Fibroblast of villous mesenchyme (primary cell): ENCODE data around the gene BEND2. TPM values are rescaled to one million over a fixed set of nuclear protein-coding genes. Genes with fewer than 3 reads are reported as not detected.

ENCODE experiments used
- DNase-seq: peaks from one replicate; pipeline ENCODE4 v3.0.0-alpha.2; 2010; ENCODE audit warnings: low read depth
- H3K4me3 ChIP-seq: 2 replicates; pipeline ENCODE4 v1.5.1; 2011; ENCODE audit warnings: low read depth, mild to moderate bottlenecking, low read length
- total RNA-seq: library from RNA; depleted of rRNA; stranded (reverse); fragments of >200 nt; gene quantifications from 2 replicates; pipeline ENCODE4 v1.2.3, GENCODE V29; 2012
- TF ChIP-seq, protein P1 (sequence below): IDR thresholded peaks from 2 replicates; pipeline ENCODE4 v1.5.1; 2012; ENCODE audit warnings: low read depth, mild to moderate bottlenecking, low read length; ENCODE audit not compliant: insufficient read depth

Gene BEND2
- total RNA-seq, 1 donor = not detected

DNA sequence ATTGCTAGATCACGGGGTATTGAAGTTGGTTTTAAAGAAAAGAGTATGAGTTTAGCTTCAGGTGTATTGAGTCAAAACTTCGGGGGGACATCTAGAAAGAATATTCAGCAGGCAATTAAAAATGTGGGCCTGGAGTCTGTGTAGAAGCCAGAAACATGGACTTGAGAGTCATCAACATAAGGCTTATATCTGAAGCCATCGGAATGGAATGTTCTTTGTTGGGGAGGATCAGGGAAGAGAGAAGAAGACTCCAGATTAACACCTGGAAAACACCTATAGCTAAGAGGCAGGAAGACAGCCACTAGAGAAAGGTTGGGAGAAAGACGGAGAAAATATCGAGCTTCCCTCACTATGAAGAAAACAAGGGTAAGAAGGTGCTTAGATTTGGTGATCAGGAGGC, 69.5 kb downstream of the BEND2 start:
- no peak for DNase-seq
- H3K4me3 ChIP-seq = no peak overlapping the region
- TF ChIP-seq, protein P1, sequence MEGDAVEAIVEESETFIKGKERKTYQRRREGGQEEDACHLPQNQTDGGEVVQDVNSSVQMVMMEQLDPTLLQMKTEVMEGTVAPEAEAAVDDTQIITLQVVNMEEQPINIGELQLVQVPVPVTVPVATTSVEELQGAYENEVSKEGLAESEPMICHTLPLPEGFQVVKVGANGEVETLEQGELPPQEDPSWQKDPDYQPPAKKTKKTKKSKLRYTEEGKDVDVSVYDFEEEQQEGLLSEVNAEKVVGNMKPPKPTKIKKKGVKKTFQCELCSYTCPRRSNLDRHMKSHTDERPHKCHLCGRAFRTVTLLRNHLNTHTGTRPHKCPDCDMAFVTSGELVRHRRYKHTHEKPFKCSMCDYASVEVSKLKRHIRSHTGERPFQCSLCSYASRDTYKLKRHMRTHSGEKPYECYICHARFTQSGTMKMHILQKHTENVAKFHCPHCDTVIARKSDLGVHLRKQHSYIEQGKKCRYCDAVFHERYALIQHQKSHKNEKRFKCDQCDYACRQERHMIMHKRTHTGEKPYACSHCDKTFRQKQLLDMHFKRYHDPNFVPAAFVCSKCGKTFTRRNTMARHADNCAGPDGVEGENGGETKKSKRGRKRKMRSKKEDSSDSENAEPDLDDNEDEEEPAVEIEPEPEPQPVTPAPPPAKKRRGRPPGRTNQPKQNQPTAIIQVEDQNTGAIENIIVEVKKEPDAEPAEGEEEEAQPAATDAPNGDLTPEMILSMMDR = no peak

DNA sequence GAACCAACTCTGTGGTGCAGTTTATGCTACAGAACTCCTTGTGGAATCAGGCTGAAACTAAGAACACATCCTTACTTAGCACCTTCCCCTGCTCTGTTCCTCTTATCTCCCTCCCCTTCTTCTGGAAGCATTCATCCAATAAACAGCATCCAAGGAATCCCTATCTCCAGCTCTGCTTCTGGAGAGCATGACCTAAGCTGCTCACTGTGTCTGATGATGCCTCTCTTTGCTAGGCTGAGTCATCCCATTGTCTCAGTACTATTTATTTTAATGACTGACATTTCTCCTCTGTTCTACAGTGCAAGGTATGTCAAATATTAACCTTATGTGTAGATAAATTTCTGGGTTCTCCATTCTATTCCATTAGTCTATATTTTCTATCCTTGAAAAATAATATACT, 71.2 kb downstream of the BEND2 start:
- TF ChIP-seq, protein P1 = no peak
- no peak for DNase-seq
- no peak overlapping the region for H3K4me3 ChIP-seq

DNA sequence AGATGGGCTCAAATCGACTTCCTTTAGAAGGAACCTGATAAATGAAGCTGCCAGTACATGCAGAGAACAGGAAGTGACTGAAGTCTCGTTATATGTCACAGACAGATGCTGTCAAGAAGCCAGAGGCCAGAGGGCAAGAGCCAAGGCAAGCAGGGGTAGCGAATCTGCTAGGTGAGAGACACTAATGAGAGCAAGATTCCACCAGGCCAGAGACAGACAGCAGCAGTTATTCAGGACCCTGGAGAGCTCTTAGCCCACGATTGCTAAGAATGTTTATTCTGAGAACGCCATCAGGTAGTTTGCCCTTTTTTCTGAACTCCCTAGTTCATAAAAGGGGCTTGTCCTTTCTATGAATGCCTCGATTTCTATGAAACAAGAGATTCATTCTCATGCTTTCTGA, 73.7 kb downstream of the BEND2 start:
- TF ChIP-seq, protein P1 = no peak
- peak; percentile 1 for DNase-seq
- H3K4me3 ChIP-seq = no peak overlapping the region

DNA sequence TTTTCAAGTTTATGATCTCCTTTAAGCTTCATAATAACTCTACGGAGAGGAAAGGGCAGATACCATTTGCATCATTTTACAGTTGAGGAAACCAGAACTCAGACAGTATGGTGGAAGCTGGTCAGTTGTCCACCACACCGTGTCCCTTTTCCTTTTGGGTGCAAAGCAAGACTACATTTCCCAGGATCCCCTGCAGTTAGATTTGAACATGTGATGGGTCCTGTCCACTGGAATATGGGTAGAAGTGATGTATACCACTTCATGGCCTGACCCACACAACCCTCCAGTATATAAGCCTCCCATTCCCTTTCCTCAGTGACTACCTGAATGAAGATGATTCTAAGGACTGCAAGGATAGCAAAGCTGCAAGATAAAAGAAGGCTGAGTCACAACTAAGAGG, 74.7 kb downstream of the BEND2 start:
- TF ChIP-seq, protein P1 = no peak
- no peak for DNase-seq
- no peak overlapping the region for H3K4me3 ChIP-seq

DNA sequence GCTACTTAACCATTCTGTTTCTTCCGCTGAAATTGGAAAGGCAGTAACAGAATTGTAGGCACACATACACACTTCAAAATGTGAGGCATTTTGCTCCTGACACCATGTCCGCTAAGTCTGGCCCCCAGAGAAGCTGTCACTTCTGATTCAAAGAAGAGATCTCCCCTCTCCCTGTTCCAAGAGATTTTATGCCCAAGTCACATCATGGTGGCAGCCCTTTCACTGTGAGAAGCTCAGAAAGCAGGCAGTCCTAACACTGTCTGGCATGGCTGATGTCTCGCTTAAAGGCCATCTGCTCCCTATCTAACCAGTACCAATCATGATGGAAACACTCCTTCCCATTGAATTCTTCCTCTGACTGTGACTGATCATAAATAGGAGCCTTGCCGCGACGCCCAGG, 83.9 kb downstream of the BEND2 start:
- TF ChIP-seq, protein P1 = no peak
- no peak overlapping the region for H3K4me3 ChIP-seq
- DNase-seq = no peak

DNA sequence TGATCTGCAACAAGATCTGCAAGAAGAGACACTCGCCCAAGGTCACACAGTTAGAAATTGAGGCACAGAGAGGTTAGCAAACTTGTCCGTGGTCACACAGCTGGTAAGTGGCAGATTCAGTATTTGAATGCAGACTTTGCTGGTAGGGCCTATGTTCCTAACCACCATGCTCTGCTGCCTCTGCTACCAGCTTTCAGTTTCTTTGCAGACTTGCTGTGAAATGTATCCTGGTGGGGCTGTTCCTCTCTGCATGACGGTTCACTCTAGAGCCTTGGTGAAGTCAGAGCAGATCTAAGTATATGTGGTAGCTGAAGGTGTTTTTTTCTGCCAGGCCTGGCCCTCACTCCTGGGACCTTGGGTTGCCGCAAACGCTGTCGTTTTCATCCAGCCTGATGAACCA, 87.1 kb downstream of the BEND2 start:
- TF ChIP-seq, protein P1 = no peak
- DNase-seq = no peak
- H3K4me3 ChIP-seq = no peak overlapping the region

DNA sequence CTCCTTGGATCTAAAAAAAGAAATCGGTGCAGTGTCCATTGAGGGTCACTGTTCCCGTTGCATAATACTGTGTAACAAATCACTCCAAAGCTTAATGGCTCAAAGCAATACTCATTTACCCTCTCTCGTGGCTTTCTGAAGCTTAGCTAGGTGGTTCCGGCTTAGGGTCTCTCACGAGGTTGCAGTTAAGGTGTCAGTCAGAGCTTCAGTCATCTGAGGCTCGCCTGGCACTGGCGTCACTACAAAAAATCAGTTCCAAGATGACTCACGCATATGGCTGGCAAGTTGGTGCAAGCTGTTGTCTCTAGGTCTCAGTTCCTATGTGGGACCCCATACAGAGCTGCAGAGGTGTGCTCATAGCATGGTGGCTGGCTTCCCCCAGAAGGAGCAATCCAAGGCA, 91.0 kb downstream of the BEND2 start:
- no peak overlapping the region for H3K4me3 ChIP-seq
- TF ChIP-seq, protein P1 = no peak
- no peak for DNase-seq
